Nephron progenitor cell (in vitro differentiated cells): ENCODE measurements around the gene TAS1R1.

Experiments used
- DNase-seq: peaks from one replicate; pipeline ENCODE4 v3.0.0; 2021
- H3K27ac Mint-ChIP-seq: 2 replicates; pipeline ENCODE4 v1.8.0; 2021; ENCODE audit warnings: mild to moderate bottlenecking, moderate library complexity, mixed read lengths
- H3K27me3 Mint-ChIP-seq: 2 replicates; pipeline ENCODE4 v1.8.0; 2021; ENCODE audit warnings: mild to moderate bottlenecking, low read depth, mixed read lengths; ENCODE audit not compliant: poor library complexity
- H3K36me3 Mint-ChIP-seq: 2 replicates; pipeline ENCODE4 v1.8.0; 2021; ENCODE audit warnings: low read depth, mixed read lengths
- H3K4me1 Mint-ChIP-seq: 2 replicates; pipeline ENCODE4 v1.8.0; 2021; ENCODE audit warnings: mixed read lengths
- H3K4me3 Mint-ChIP-seq: 2 replicates; pipeline ENCODE4 v1.8.0; 2021; ENCODE audit warnings: mild to moderate bottlenecking, moderate library complexity, mixed read lengths
- H3K9me3 Mint-ChIP-seq: 2 replicates; pipeline ENCODE4 v1.8.0; 2021; ENCODE audit warnings: mild to moderate bottlenecking, moderate library complexity, mixed read lengths
- CTCF ChIP-seq: fragments of 200-600 bp; sonication (generic); IDR thresholded peaks from 2 replicates; pipeline ENCODE4 v1.5.0; 2021; ENCODE audit warnings: antibody characterized with exemption

The TAS1R1 gene

GRCh38 chr1:6587261-6588005 is 32.3 kb downstream of the TAS1R1 start:
- Mint-ChIP-seq H3K27me3 (no peaks in the 10 kb centered on the region), H3K9me3 (no peaks in the 10 kb centered on the region), H3K4me1 (peaks cover 23% of the 10 kb centered on the region), H3K27ac (peak overlapping the region; percentile 57), H3K36me3 (peaks cover 11% of the 10 kb centered on the region), H3K4me3 (no peak overlapping the region)
- TF ChIP-seq CTCF, result no peak
- DNase-seq, result no peak

GRCh38 chr1:6588128-6588892 is 33.2 kb downstream of the TAS1R1 start:
- Mint-ChIP-seq H3K36me3 (peaks cover 11% of the 10 kb centered on the region), H3K9me3 (no peaks in the 10 kb centered on the region), H3K4me3 (no peak overlapping the region), H3K27ac (peak overlapping the region; percentile 61), H3K4me1 (peaks cover 21% of the 10 kb centered on the region), H3K27me3 (no peaks in the 10 kb centered on the region)
- no peak for TF ChIP-seq CTCF
- no peak for DNase-seq

GRCh38 chr1:6588893-6589520 is 33.9 kb downstream of the TAS1R1 start:
- Mint-ChIP-seq H3K9me3 (no peaks in the 10 kb centered on the region), H3K27ac (peak overlapping the region; percentile 89), H3K4me3 (no peak overlapping the region), H3K27me3 (no peaks in the 10 kb centered on the region), H3K4me1 (peaks cover 21% of the 10 kb centered on the region), H3K36me3 (peaks cover 14% of the 10 kb centered on the region)
- no peak for DNase-seq
- TF ChIP-seq CTCF, result no peak

- DNase-seq, result no peak
- Mint-ChIP-seq H3K4me3 (no peak overlapping the region), H3K9me3 (no peaks in the 10 kb centered on the region), H3K27me3 (no peaks in the 10 kb centered on the region), H3K36me3 (peaks cover 20% of the 10 kb centered on the region), H3K4me1 (peaks cover 15% of the 10 kb centered on the region), H3K27ac (peak overlapping the region; percentile 83)
- no peak for TF ChIP-seq CTCF
These were observed 34.9 kb downstream of the TAS1R1 start for GRCh38 chr1:6590046-6590445.

- no peaks in the 10 kb centered on the region for H3K27me3 Mint-ChIP-seq
- no peak overlapping the region for H3K4me3 Mint-ChIP-seq
- TF ChIP-seq CTCF, result no peak
- H3K9me3 Mint-ChIP-seq, result no peaks in the 10 kb centered on the region
- H3K27ac Mint-ChIP-seq, result no peak overlapping the region
- no peak for DNase-seq
- H3K36me3 Mint-ChIP-seq, result peaks cover 31% of the 10 kb centered on the region
- peaks cover 19% of the 10 kb centered on the region for H3K4me1 Mint-ChIP-seq
These were observed 36.1 kb downstream of the TAS1R1 start for GRCh38 chr1:6591222-6591621.
